Skeletal muscle tissue (tissue), 4 donors: ENCODE measurements around the gene PHLPP1. TPM values are rescaled to one million over a fixed set of nuclear protein-coding genes. Genes with fewer than 3 reads are reported as not detected.

ENCODE experiments used
- H3K27ac ChIP-seq: one replicate; pipeline ENCODE4 v1.7.0; 2013; ENCODE audit warnings: mild to moderate bottlenecking, low read depth, low read length, inconsistent platforms
- H3K27me3 ChIP-seq, 3 donors: one replicate each; pipeline ENCODE4 v1.7.0; 2013; ENCODE audit warnings: low read length in 3 of 3; ENCODE audit not compliant: control insufficient read depth in 3 of 3, insufficient read depth in 3 of 3
- H3K36me3 ChIP-seq, 3 donors: one replicate each; pipeline ENCODE4 v1.7.0; 2013; ENCODE audit warnings: low read length in 3 of 3; ENCODE audit not compliant: control insufficient read depth in 3 of 3, insufficient read depth in 3 of 3
- H3K4me1 ChIP-seq, 3 donors: one replicate each; pipeline ENCODE4 v1.7.0; 2013; ENCODE audit warnings: low read length in 3 of 3, mild to moderate bottlenecking in 3 of 3; ENCODE audit not compliant: control insufficient read depth in 3 of 3, insufficient read depth in 3 of 3
- H3K4me3 ChIP-seq, 3 donors: one replicate each; pipeline ENCODE4 v1.7.0; 2013; ENCODE audit warnings: low read length in 3 of 3
- H3K9ac ChIP-seq, 3 donors: one replicate each; pipeline ENCODE4 v1.7.0; 2013; ENCODE audit warnings: low read length in 3 of 3, mild to moderate bottlenecking in 3 of 3, moderate library complexity in 2 of 3, low read depth in 1 of 3
- H3K9me3 ChIP-seq, 3 donors: one replicate each; pipeline ENCODE4 v1.7.0; 2013; ENCODE audit warnings: low read length in 3 of 3; ENCODE audit not compliant: control insufficient read depth in 3 of 3
- total RNA-seq: library from RNA; depleted of rRNA; stranded (reverse); fragments of >200 nt; gene quantifications from one replicate; pipeline ENCODE4 v1.2.3, GENCODE V29; 2014
- donor health status: Osteomylitis.

PHLPP1 gene
- total RNA-seq, 1 donor from 2014 or later: 11.5 TPM

DNA sequence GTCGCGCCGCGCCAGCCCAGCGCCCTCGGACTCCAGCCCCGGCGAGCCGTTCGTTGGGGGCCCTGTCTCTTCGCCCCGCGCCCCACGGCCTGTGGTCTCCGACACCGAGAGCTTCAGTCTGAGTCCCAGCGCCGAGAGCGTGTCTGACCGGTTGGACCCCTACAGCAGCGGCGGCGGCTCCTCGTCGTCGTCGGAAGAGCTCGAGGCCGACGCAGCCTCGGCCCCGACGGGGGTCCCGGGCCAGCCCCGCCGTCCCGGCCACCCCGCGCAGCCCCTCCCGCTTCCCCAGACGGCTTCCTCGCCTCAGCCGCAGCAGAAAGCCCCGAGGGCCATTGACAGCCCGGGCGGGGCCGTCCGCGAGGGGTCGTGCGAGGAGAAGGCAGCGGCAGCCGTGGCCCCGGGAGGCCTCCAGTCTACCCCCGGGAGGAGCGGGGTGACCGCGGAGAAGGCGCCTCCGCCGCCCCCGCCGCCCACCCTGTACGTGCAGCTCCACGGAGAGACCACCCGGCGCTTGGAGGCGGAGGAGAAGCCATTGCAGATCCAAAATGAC lies 1.4 kb downstream of the PHLPP1 start:
- no peaks in the 10 kb centered on the region for H3K36me3 ChIP-seq
- no peak overlapping the region for H3K27ac ChIP-seq
- H3K9me3 ChIP-seq: no peaks in the 10 kb centered on the region
- H3K4me1 ChIP-seq: peaks cover 10 to 21% (median 11%) of the 10 kb centered on the region in 3 donors
- H3K4me3 ChIP-seq: peak overlapping the region; percentile 71 to 78 (median 77)
- H3K9ac ChIP-seq: peak overlapping the region; percentile 34 to 74 (median 71)
- no peaks in the 10 kb centered on the region for H3K27me3 ChIP-seq

DNA sequence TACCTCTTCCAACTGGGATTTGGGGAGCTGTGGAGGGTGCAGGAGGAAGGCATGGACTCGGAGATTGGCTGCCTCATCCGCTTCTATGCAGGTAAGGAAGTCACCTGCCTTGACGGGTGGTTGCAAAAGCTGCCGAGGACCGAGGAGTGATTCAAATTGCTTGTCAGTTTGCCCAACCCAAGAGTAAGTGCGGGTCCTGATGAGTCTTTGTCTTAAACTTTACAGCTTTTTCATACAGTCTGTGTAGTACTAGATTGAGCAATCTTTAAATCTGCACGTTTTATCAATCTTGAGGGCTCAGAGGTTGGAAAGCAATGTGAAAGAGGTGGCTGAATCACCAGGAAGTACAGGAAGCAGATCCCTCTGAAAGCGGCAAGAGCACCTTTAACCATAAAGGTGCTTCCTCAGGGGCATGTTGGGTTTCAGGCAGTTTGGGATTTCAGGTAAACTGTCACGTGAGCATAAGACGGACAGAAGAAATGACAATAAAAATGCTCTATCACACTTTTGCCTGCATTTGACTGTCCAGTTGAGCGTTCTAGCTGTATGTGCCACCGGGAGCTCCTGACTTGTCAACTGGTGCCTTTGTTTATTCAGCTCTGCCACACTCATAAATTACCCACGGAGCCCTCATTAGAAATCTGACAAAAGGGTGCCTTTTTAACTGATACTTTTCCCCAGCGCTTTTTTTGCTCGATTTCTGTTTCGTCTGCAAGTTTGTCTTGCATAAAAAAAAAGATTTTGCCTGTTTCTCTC lies 2.0 kb downstream of the PHLPP1 start:
- no peaks in the 10 kb centered on the region for H3K27me3 ChIP-seq
- H3K4me1 ChIP-seq: peaks cover 10 to 21% (median 11%) of the 10 kb centered on the region in 3 donors
- peak overlapping the region; percentile 71 to 78 (median 77) for H3K4me3 ChIP-seq
- H3K9ac ChIP-seq: peak overlapping the region; percentile 35 to 74 (median 71)
- no peak overlapping the region for H3K27ac ChIP-seq
- H3K36me3 ChIP-seq: no peaks in the 10 kb centered on the region
- H3K9me3 ChIP-seq: no peaks in the 10 kb centered on the region

DNA sequence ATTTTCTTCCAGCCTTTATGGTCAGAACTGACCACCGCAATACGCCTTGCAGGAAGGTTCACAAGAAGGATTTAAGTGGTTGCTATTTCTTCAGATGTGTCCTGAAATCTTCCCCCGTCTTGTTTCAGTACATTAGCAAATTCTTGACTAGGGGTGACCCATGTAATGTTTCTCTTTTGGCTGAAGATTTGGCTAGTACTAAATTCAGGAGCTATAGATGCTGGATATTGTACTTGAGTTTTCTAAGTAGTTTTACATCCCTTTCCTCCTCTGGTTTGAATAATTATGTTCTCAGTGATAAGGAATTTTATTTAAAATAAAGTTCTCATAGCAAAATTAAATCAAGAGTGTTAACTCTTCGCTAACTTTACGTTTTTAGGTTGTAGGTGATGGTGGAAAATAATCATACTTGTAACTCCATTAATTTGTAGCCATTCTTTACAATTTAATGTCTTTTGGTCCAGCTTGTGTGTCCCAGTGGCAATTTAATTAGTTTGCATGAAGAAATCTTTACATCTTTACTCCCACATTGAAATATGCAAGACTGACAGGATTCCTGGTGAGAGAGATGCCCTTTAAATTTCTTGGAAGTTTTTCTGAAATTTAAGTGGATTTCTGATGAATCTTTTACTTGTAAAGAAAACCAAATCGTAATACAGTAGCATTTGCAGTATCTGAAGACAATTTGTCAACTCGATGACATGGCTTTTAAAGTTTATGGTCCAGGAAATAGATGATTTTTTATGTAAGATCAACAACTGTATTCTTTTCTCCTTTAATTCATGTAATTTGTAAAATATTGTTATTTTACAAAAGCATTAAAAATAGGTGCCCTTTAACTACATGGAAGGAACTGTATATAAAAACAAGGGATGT lies 2.8 kb downstream of the PHLPP1 start:
- H3K4me3 ChIP-seq: peak overlapping the region; percentile 71 to 78 (median 77)
- H3K36me3 ChIP-seq: no peaks in the 10 kb centered on the region
- H3K27ac ChIP-seq: no peak overlapping the region
- H3K9ac ChIP-seq: peak overlapping the region; percentile 35 to 74 (median 71)
- peaks cover 10 to 21% (median 11%) of the 10 kb centered on the region in 3 donors for H3K4me1 ChIP-seq
- H3K27me3 ChIP-seq: no peaks in the 10 kb centered on the region
- H3K9me3 ChIP-seq: no peaks in the 10 kb centered on the region

DNA sequence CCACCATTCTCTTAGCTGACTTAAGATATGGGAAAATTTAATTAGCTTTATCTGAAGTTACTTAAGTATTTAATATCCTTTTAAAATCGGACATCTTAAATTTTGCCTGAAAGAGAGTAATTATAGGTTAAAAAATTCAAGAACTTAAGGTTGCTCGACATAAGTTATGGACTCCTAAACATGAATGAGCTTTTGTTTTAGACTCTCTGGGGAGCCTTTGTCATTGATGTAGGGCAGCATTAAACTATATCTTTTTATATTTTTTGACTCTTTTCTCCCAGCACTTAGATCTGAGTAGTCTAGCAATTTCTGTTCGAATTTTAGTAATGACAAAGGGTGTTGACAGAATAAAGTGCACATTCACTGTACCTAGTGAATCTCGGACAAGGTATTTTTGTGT lies 4.7 kb downstream of the PHLPP1 start:
- Histone ChIP-seq H3K27me3 (no peaks in the 10 kb centered on the region), H3K4me1 (peaks cover 5 to 25% (median 6%) of the 10 kb centered on the region in 3 donors), H3K9ac (no peak overlapping the region), H3K4me3 (no peak overlapping the region), H3K27ac (no peak overlapping the region), H3K9me3 (no peaks in the 10 kb centered on the region), H3K36me3 (no peaks in the 10 kb centered on the region)

DNA sequence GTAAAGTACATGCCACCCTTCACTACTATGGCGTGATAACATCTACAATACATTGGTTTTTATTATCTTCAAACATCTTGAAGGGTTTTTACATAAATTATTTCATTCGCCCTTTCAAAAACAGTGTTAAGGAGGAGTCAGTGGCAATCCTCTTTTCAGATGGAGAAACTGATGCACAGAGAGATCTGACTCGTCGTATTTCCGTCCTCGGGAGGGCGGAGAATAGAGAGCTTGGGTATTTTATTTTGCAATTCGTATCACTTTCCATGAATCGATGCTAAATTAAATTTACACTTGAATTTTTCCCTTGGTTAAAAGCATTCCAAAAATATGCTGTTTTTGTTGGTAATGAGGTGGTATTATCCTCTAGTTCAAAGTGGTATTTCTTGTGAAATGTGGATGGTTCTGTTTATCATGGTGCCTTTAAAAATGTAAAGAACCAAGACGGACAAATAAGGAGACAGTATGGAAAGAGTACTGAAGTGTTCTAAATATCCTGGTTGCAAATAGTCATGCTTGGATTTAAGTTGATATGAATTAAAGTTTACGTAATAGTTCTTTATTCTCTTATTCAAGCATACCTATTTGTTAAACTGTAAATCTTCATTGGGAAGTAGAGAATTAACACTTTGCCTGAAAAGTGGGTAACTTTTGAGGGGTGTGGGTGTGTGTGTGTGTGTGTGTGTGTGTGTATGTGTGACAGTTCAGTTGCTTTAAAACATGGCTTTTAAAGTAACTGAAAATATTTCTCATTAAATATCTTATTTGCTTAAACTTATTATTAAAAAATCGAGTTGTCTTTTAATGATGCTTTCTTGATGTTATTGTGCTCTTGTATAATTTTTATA lies 5.6 kb downstream of the PHLPP1 start:
- Histone ChIP-seq H3K27ac (no peak overlapping the region), H3K4me1 (peaks cover 5 to 25% (median 6%) of the 10 kb centered on the region in 3 donors), H3K9me3 (no peaks in the 10 kb centered on the region), H3K4me3 (no peak overlapping the region), H3K9ac (no peak overlapping the region), H3K36me3 (no peaks in the 10 kb centered on the region), H3K27me3 (no peaks in the 10 kb centered on the region)

DNA sequence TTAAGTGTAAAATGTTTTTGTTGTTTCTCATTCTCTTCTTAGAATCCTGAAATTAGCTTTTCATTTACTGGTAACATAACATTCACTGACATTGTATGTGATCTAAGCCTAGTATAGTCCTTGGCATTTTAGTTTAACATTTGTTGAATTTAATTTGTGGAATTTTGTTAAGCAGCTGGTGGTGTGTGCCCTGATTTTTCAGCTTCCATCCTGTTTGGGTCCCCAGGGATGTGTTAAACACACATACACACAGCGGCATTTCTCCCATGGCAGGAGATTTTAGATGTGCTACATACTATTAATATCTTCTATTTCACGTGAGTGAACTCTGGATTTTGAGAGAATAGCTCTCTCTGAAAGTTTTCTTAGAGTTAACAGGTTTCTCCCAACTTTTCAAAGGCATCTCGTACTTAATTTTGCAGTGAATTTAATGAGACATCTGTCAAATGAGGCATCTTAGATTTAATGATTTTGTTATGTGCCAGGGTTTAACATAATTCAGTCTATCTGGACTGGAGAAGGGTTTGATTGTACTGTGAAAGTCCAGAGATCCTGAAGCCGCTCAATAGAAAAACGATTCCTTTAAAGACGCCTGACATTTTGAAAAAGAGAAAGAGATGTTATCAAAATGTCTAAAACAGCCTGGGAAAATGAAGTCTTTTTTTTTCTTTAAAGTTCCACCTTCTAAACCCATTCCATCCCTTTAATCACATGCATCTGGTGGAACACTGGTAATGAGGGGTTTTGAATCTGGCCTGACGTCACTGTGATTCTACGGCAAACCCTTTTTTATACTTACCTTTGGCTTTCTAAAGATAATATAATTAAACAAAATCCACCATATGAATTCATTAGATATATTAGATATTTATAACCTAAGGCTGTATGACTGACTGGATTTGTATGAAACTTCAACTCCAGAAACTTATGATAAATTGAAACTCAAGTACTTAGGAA lies 6.8 kb downstream of the PHLPP1 start:
- Histone ChIP-seq H3K9ac (no peak overlapping the region), H3K36me3 (no peaks in the 10 kb centered on the region), H3K9me3 (no peaks in the 10 kb centered on the region), H3K27me3 (no peaks in the 10 kb centered on the region), H3K4me1 (peaks cover 5 to 24% (median 6%) of the 10 kb centered on the region in 3 donors), H3K27ac (no peak overlapping the region), H3K4me3 (no peak overlapping the region)

DNA sequence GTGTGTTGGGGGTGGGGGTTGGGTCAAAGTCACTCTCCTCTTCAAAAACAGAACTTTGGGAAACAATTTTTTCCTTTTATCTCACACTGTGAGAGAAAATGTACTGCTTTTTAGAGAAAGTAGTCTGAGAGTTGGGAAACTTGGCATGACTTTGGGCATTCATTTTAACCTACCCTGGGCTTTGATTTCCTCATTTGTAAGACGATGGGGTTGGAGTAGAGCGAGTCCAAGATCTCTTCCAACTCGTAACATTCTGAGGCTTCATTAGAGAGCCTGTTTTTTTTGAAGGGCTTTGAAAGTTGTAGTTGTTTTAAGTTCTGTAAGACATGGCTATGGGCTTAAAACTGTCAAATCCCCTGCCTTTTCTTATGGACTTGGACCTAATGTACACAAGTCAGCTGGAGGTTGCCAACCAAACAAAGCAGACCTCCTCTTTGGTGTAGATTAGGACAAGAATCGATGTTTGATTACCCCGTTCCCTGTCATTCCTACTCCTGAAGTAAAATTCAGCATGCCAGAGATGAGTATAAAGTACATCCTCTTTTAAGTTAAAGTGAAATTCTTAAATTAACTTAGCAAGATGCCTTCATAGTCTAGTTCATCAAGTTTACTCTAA lies 8.4 kb downstream of the PHLPP1 start:
- Histone ChIP-seq H3K27ac (no peak overlapping the region), H3K27me3 (no peaks in the 10 kb centered on the region), H3K4me1 (peaks cover 0 to 12% (median 0%) of the 10 kb centered on the region in 3 donors), H3K36me3 (no peaks in the 10 kb centered on the region), H3K9ac (peak overlapping the region in 1 of 3 donors; percentile 38), H3K4me3 (no peak overlapping the region), H3K9me3 (no peaks in the 10 kb centered on the region)

DNA sequence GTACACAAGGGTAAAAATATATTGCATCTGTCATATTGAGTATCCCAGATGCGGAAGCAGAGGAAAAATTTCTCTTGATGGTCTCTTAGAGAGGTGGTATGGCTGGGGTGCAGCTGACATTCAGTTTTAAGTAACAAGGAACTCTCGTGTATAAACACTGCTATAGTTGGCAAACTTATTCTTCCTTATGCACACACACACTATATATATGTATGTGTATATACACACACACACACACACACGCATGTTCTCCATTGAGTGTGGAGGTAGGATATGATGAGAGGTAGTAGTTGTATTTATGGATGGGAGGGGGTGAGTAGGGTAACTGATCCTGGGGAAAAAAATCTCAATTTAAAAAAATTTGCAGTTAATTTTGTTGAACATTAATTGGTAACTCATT lies 10.6 kb downstream of the PHLPP1 start:
- Histone ChIP-seq H3K4me3 (no peak overlapping the region), H3K9ac (no peak overlapping the region), H3K27me3 (no peaks in the 10 kb centered on the region), H3K27ac (no peak overlapping the region), H3K4me1 (peaks cover 0 to 7% (median 0%) of the 10 kb centered on the region in 3 donors), H3K9me3 (no peaks in the 10 kb centered on the region), H3K36me3 (no peaks in the 10 kb centered on the region)
